Epithelial cell of proximal tubule (primary cell): ENCODE results near the gene JTB. TPM values are rescaled to one million over a fixed set of nuclear protein-coding genes. Genes with fewer than 3 reads are reported as not detected.

ENCODE experiments used
- DNase-seq: peaks from one replicate; pipeline ENCODE4 v3.0.0-alpha.2; 2011; ENCODE audit warnings: low read depth
- H3K4me3 ChIP-seq: 2 replicates; pipeline ENCODE4 v1.5.1; 2011; ENCODE audit warnings: low read depth, mild to moderate bottlenecking, low read length
- CTCF ChIP-seq: conservative IDR thresholded peaks from 2 replicates; pipeline ENCODE4 v1.5.1; 2012; ENCODE audit warnings: low read depth, mild to moderate bottlenecking, low read length
- total RNA-seq: library from RNA; depleted of rRNA; stranded (reverse); fragments of >200 nt; gene quantifications from 2 replicates; pipeline ENCODE4 v1.2.3, GENCODE V29; 2015

JTB gene
- total RNA-seq, 1 donor from 2014 or later = 170 TPM

- H3K4me3 ChIP-seq = no peak overlapping the region
- no peak for TF ChIP-seq CTCF
- no peak for DNase-seq
Observed at GRCh38 chr1:153954826-153955225, 22.6 kb downstream of the JTB start.

- TF ChIP-seq CTCF = no peak
- no peak overlapping the region for H3K4me3 ChIP-seq
- no peak for DNase-seq
Observed at GRCh38 chr1:153953859-153954365, 23.6 kb downstream of the JTB start.

- no peak overlapping the region for H3K4me3 ChIP-seq
- no peak for TF ChIP-seq CTCF
- no peak for DNase-seq
Observed at GRCh38 chr1:153951801-153952200, 25.7 kb downstream of the JTB start.

- DNase-seq = no peak
- no peak overlapping the region for H3K4me3 ChIP-seq
- no peak for TF ChIP-seq CTCF
Observed at GRCh38 chr1:153951183-153951582, 26.3 kb downstream of the JTB start.

GRCh38 chr1:153946622-153947241, 30.7 kb downstream of the JTB start, which contains the start of gene DENND4B:
Gene DENND4B (minus strand): TSS chr1:153946718. CDS start chr1:153944374, 2,344 bp downstream.
- no peak for DNase-seq
- peak within 1 kb of the TSS; percentile 88 for H3K4me3 ChIP-seq
- peak; percentile 80 for TF ChIP-seq CTCF

GRCh38 chr1:153945795-153946621, 31.5 kb downstream of the JTB start:
- peak overlapping the region; percentile 88 for H3K4me3 ChIP-seq
- no peak for DNase-seq
- TF ChIP-seq CTCF = no peak
